ENCODE measurements around the gene TM4SF5.
A peak's percentile ranks its signal among the peaks of the same experiment; 100 is the strongest.

The TM4SF5 gene

GRCh38 chr17:4748686-4749085, 23.0 kb upstream of the TM4SF5 start:
- no peak for DNase-seq

- DNase-seq, result no peak
These were observed 21.1 kb upstream of the TM4SF5 start for GRCh38 chr17:4750606-4751005.

GRCh38 chr17:4751932-4752331, 19.8 kb upstream of the TM4SF5 start:
- DNase-seq, result no peak

GRCh38 chr17:4753392-4753791, 18.3 kb upstream of the TM4SF5 start:
- DNase-seq, result no peak

- DNase-seq, result no peak
These were observed 11.9 kb upstream of the TM4SF5 start for GRCh38 chr17:4759776-4760236.

GRCh38 chr17:4764595-4764994, 7.1 kb upstream of the TM4SF5 start:
- DNase-seq, result no peak

- DNase-seq, result no peak
These were observed 5.5 kb upstream of the TM4SF5 start for GRCh38 chr17:4766201-4766600.

- DNase-seq, result no peak
These were observed 5.0 kb upstream of the TM4SF5 start for GRCh38 chr17:4766723-4767122.

- DNase-seq, result no peak
These were observed 3.4 kb upstream of the TM4SF5 start for GRCh38 chr17:4768298-4768697.

GRCh38 chr17:4769628-4770027, 2.1 kb upstream of the TM4SF5 start:
- DNase-seq, result no peak

- DNase-seq, result peak; percentile 78
These were observed 538 bp downstream of the TM4SF5 start for GRCh38 chr17:4772235-4772613.

GRCh38 chr17:4777969-4778760, 6.5 kb downstream of the TM4SF5 start:
- DNase-seq, result peak; percentile 7

GRCh38 chr17:4780325-4780955, 8.8 kb downstream of the TM4SF5 start:
- DNase-seq, result no peak

GRCh38 chr17:4782652-4783051, 11.0 kb downstream of the TM4SF5 start:
- peak; percentile 25 for DNase-seq

GRCh38 chr17:4785311-4786105, 13.8 kb downstream of the TM4SF5 start:
- DNase-seq, result no peak

GRCh38 chr17:4786106-4786511, 14.4 kb downstream of the TM4SF5 start, which contains the start of gene VMO1:
TSS of gene VMO1 (minus strand) at chr17:4786364. CDS start at chr17:4786352, 12 bp downstream.
- DNase-seq, result no peak

- DNase-seq, result no peak
These were observed 14.8 kb downstream of the TM4SF5 start for GRCh38 chr17:4786516-4786915.

- peak; percentile 20 for DNase-seq
These were observed 16.6 kb downstream of the TM4SF5 start for GRCh38 chr17:4788159-4788806.

GRCh38 chr17:4788807-4789700, 17.4 kb downstream of the TM4SF5 start, which contains the start of gene GLTPD2:
TSS of gene GLTPD2 (plus strand) at chr17:4788964. CDS start at chr17:4789012, 48 bp downstream.
- DNase-seq, result peak; percentile 45

GRCh38 chr17:4789701-4789950, 17.9 kb downstream of the TM4SF5 start:
- no peak for DNase-seq

GRCh38 chr17:4789951-4790704, 18.4 kb downstream of the TM4SF5 start:
- peak; percentile 79 for DNase-seq
